Smooth muscle cell (in vitro differentiated cells): ENCODE data around the gene CDC42EP5. TPM values are rescaled to one million over a fixed set of nuclear protein-coding genes. Genes with fewer than 3 reads are reported as not detected.
"Not testable (repeated sequence)": the region's sequence is repeated elsewhere in the genome, so short reads cannot be mapped to it uniquely, and the experiment has no call there.

ENCODE experiments used
- DNase-seq: peaks from one replicate; lab custom pipeline; 2025; ENCODE audit not compliant: unreplicated experiment; lab: John Stamatoyannopoulos, UW
- H2AFZ ChIP-seq: fragments of 200-600 bp; sonication (generic); 2 replicates; pipeline ENCODE4 v1.6.0; 2016; ENCODE audit warnings: antibody characterized with exemption, low read depth, mild to moderate bottlenecking
- H3F3A ChIP-seq: fragments of 200-600 bp; sonication (generic); 2 replicates; pipeline ENCODE4 v1.6.0; 2017; ENCODE audit warnings: antibody characterized with exemption, low read depth
- H3K27ac ChIP-seq: fragments of 200-600 bp; sonication (generic); 2 replicates; pipeline ENCODE4 v1.5.1; 2016; ENCODE audit warnings: low read depth, mild to moderate bottlenecking
- H3K27me3 ChIP-seq: fragments of 200-600 bp; sonication (generic); 2 replicates; pipeline ENCODE4 v1.6.1; 2016; ENCODE audit warnings: low read depth, mild to moderate bottlenecking
- H3K36me3 ChIP-seq: fragments of 200-600 bp; sonication (generic); 2 replicates; pipeline ENCODE4 v1.5.1; 2016; ENCODE audit warnings: low read depth
- H3K4me1 ChIP-seq: fragments of 200-600 bp; sonication (generic); 2 replicates; pipeline ENCODE4 v1.5.1; 2016; ENCODE audit warnings: low read depth
- H3K4me2 ChIP-seq: fragments of 200-600 bp; sonication (generic); 2 replicates; pipeline ENCODE4 v1.6.0; 2016; ENCODE audit warnings: mild to moderate bottlenecking
- H3K4me3 ChIP-seq: fragments of 200-600 bp; sonication (generic); 2 replicates; pipeline ENCODE4 v1.5.1; 2016; ENCODE audit warnings: mild to moderate bottlenecking
- H3K79me2 ChIP-seq: fragments of 200-600 bp; sonication (generic); 2 replicates; pipeline ENCODE4 v1.6.0; 2016; ENCODE audit warnings: low read depth, mild to moderate bottlenecking
- H3K9ac ChIP-seq: fragments of 200-600 bp; sonication (generic); 2 replicates; pipeline ENCODE4 v1.6.0; 2016; ENCODE audit warnings: low read depth
- H3K9me3 ChIP-seq: fragments of 200-600 bp; sonication (generic); replicated peaks from 2 replicates; pipeline ENCODE4 v1.5.1; 2016; ENCODE audit warnings: low read depth
- H4K20me1 ChIP-seq: fragments of 200-600 bp; sonication (generic); 2 replicates; pipeline ENCODE4 v1.6.0; 2016; ENCODE audit warnings: low read depth
- WGBS: methylation state at CpG from one replicate; pipeline ENCODE4 v1.1.7; 2016; ENCODE audit warnings: low lambda C conversion rate; 5-methylcytosine and 5-hydroxymethylcytosine counted together
- polyA plus RNA-seq: library from polyadenylated mRNA; unstranded; fragments of >200 nt; fragmentation: Nextera tagmentation; extraction: Ambion mirVana; gene quantifications from 2 replicates; pipeline ENCODE4 v1.2.1, GENCODE V29; 2016
- total RNA-seq: library from RNA; depleted of rRNA; stranded (reverse); fragments of >200 nt; gene quantifications from 2 replicates; pipeline ENCODE4 v1.2.3, GENCODE V29; 2014
- TF ChIP-seq, protein P1 (sequence below): fragments of 200-600 bp; sonication (generic); IDR thresholded peaks from 2 replicates; pipeline ENCODE4 v1.5.1; 2017; ENCODE audit warnings: borderline replicate concordance, mild to moderate bottlenecking, antibody characterized with exemption; ENCODE audit not compliant: insufficient read depth, poor library complexity, severe bottlenecking

CDC42EP5 gene
- total and polyA plus RNA-seq, 2 experiments from 2014 or later: 33.6 to 99.8 TPM

- 79% methylated on average over 12 of the region's 12 CpGs for WGBS
- H4K20me1 ChIP-seq: no peaks in the 10 kb centered on the region
- peaks cover 4% of the 10 kb centered on the region for H3K9me3 ChIP-seq
- no peak overlapping the region for H3K9ac ChIP-seq
- H3K4me3 ChIP-seq: no peak overlapping the region
- no peaks in the 10 kb centered on the region for H3K27me3 ChIP-seq
- no peak overlapping the region for H3K4me2 ChIP-seq
- H2AFZ ChIP-seq: no peak overlapping the region
- no peaks in the 10 kb centered on the region for H3F3A ChIP-seq
- H3K4me1 ChIP-seq: no peaks in the 10 kb centered on the region
- DNase-seq: no peak
- no peaks in the 10 kb centered on the region for H3K79me2 ChIP-seq
- no peak overlapping the region for H3K27ac ChIP-seq
- TF ChIP-seq, protein P1, sequence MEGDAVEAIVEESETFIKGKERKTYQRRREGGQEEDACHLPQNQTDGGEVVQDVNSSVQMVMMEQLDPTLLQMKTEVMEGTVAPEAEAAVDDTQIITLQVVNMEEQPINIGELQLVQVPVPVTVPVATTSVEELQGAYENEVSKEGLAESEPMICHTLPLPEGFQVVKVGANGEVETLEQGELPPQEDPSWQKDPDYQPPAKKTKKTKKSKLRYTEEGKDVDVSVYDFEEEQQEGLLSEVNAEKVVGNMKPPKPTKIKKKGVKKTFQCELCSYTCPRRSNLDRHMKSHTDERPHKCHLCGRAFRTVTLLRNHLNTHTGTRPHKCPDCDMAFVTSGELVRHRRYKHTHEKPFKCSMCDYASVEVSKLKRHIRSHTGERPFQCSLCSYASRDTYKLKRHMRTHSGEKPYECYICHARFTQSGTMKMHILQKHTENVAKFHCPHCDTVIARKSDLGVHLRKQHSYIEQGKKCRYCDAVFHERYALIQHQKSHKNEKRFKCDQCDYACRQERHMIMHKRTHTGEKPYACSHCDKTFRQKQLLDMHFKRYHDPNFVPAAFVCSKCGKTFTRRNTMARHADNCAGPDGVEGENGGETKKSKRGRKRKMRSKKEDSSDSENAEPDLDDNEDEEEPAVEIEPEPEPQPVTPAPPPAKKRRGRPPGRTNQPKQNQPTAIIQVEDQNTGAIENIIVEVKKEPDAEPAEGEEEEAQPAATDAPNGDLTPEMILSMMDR: no peak
- no peaks in the 10 kb centered on the region for H3K36me3 ChIP-seq
Measured at GRCh38 chr19:54507824-54508223, 34.7 kb upstream of the CDC42EP5 start.

- not testable (repeated sequence) for H3K79me2 ChIP-seq, H3K9ac ChIP-seq, H3K4me1 ChIP-seq, H3K9me3 ChIP-seq, H4K20me1 ChIP-seq, H3K36me3 ChIP-seq, H2AFZ ChIP-seq, H3F3A ChIP-seq, H3K27me3 ChIP-seq, H3K27ac ChIP-seq, H3K4me3 ChIP-seq, H3K4me2 ChIP-seq, DNase-seq
- 70% methylated on average over 9 of the region's 15 CpGs for WGBS
Measured at GRCh38 chr19:54507038-54507717, 34.1 kb upstream of the CDC42EP5 start.

- no peak overlapping the region for H3K27ac ChIP-seq
Measured at GRCh38 chr19:54506079-54506478, 33.0 kb upstream of the CDC42EP5 start.

GRCh38 chr19:54505542-54505941 lies 32.4 kb upstream of the CDC42EP5 start:
- 86% methylated on average over 4 of the region's 4 CpGs for WGBS
- not testable (repeated sequence) for H3K79me2 ChIP-seq, H2AFZ ChIP-seq, H3F3A ChIP-seq, H3K4me3 ChIP-seq, H3K27ac ChIP-seq, H3K27me3 ChIP-seq, H3K4me1 ChIP-seq, H3K4me2 ChIP-seq, H3K9ac ChIP-seq, H3K9me3 ChIP-seq, H3K36me3 ChIP-seq, DNase-seq, H4K20me1 ChIP-seq

More at GRCh38 chr19:54506079-54506478, 33.0 kb upstream of the CDC42EP5 start:
- WGBS: 68% methylated on average over 10 of the region's 10 CpGs
- Histone ChIP-seq H3K27me3 (no peaks in the 10 kb centered on the region), H2AFZ (no peak overlapping the region), H3K9ac (no peak overlapping the region), H3K4me3 (no peak overlapping the region), H3F3A (no peaks in the 10 kb centered on the region), H3K79me2 (no peaks in the 10 kb centered on the region), H4K20me1 (no peaks in the 10 kb centered on the region), H3K9me3 (no peaks in the 10 kb centered on the region), H3K36me3 (no peaks in the 10 kb centered on the region), H3K4me1 (no peaks in the 10 kb centered on the region), H3K4me2 (no peak overlapping the region)
- no peak for DNase-seq
- TF ChIP-seq, protein P1: no peak
